Dedifferentiated amniotic fluid mesenchymal stem cell (primary cell): ENCODE data around the gene UBE2E2.

Source experiments
- DNase-seq: peaks from one replicate; pipeline ENCODE4 v3.0.0-alpha.2; 2016; ENCODE audit errors: extremely low spot score

Gene UBE2E2

GRCh38 chr3:23537101-23537551 lies 334.0 kb downstream of the UBE2E2 start:
- no peak for DNase-seq

- DNase-seq = no peak
These were observed 336.1 kb downstream of the UBE2E2 start for GRCh38 chr3:23539185-23539584.

- no peak for DNase-seq
These were observed 337.5 kb downstream of the UBE2E2 start for GRCh38 chr3:23540600-23540999.

- no peak for DNase-seq
These were observed 339.0 kb downstream of the UBE2E2 start for GRCh38 chr3:23542079-23542478.

GRCh38 chr3:23546181-23546580 lies 343.1 kb downstream of the UBE2E2 start:
- DNase-seq = no peak

- DNase-seq = no peak
These were observed 345.0 kb downstream of the UBE2E2 start for GRCh38 chr3:23547905-23548650.

GRCh38 chr3:23548706-23549105 lies 345.6 kb downstream of the UBE2E2 start:
- no peak for DNase-seq

- no peak for DNase-seq
These were observed 346.2 kb downstream of the UBE2E2 start for GRCh38 chr3:23549148-23549910.

GRCh38 chr3:23550402-23550801 lies 347.3 kb downstream of the UBE2E2 start:
- DNase-seq = no peak

- DNase-seq = no peak
These were observed 349.4 kb downstream of the UBE2E2 start for GRCh38 chr3:23552506-23552905.

- DNase-seq = no peak
These were observed 350.2 kb downstream of the UBE2E2 start for GRCh38 chr3:23553353-23553752.

- no peak for DNase-seq
These were observed 362.1 kb downstream of the UBE2E2 start for GRCh38 chr3:23565041-23565775.

GRCh38 chr3:23566499-23566898 lies 363.4 kb downstream of the UBE2E2 start:
- DNase-seq = no peak

- peak; percentile 70 for DNase-seq
These were observed 364.8 kb downstream of the UBE2E2 start for GRCh38 chr3:23567917-23568316.

- no peak for DNase-seq
These were observed 370.7 kb downstream of the UBE2E2 start for GRCh38 chr3:23573827-23574226.

GRCh38 chr3:23574822-23575315 lies 371.7 kb downstream of the UBE2E2 start:
- no peak for DNase-seq

GRCh38 chr3:23575697-23576096 lies 372.6 kb downstream of the UBE2E2 start:
- DNase-seq = peak; percentile 57

- no peak for DNase-seq
These were observed 373.3 kb downstream of the UBE2E2 start for GRCh38 chr3:23576379-23576959.

GRCh38 chr3:23580096-23580713 lies 377.1 kb downstream of the UBE2E2 start:
- no peak for DNase-seq

- no peak for DNase-seq
These were observed 381.0 kb downstream of the UBE2E2 start for GRCh38 chr3:23583980-23584740.

- no peak for DNase-seq
These were observed 384.4 kb downstream of the UBE2E2 start for GRCh38 chr3:23587513-23587912.
